GM19372 (cell line): Measurements from ENCODE around the gene SMC3.
"Not testable (repeated sequence)": the region's sequence is repeated elsewhere in the genome, so short reads cannot be mapped to it uniquely, and the experiment has no call there.

Experiments used
- ATAC-seq: cut with Tn5 transposase; IDR thresholded peaks from one replicate; pipeline ENCODE4 v1.9.1; 2021; ENCODE audit warnings: mild to moderate bottlenecking, low read depth, moderate library complexity; ENCODE audit not compliant: unreplicated experiment

Gene SMC3

DNA sequence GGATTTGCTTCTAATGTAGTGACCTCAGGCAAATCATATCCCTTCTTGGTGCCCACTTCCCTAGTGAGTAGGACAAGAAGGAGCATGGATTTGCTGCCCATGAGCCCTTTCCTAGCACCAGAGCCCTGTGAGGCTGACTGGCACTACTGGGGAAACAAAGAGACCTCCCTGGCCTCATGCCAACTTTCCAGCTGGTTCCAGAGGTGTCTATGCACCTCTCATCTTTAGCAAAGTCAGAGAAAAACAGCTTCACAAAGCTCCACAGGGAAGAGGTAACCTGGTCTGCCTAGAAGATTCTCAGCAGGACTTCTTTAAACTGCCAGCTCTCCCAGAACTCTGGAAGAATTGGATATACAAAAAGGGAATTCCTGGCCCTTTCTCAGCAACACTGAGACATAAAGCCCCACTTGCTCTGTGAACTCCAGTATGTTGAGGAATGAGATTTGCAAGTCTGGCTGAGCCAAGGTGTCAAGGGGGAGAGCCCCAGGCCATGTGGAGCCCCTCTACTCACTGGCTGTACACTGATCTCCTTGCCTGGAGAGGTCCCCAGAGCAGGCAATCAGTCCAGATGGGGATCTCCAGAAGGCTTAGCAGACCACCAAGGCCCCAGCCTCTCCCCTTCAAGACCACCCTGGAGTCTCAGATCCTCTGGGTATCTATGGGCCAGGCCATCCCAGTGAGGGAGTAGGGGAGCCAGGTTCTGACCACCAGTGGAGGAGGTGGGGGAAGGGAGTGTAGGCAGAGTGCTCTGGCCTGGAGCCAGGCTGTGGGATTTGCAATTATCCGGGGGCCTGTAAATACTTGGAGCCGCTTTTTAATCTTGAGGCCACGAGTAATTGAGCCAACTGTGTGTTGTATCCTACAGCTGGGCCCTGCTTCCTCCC is 52.3 kb downstream of the SMC3 start:
- ATAC-seq = no peak

DNA sequence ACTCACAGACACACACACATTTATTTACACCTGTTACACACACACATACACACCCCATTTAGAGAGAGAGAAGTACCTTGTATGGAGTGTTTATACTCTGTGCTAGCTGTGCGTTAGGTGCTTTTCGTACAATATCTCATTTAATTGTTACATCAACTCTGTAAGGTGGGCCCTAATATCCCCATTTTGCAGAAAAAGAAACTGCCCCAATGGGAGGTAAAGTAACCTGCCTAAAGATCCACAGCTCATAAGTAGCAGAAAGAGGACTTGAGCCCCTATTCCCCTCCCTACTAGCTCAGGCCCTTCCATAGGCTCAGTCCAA is 52.9 kb downstream of the SMC3 start:
- no peak for ATAC-seq

DNA sequence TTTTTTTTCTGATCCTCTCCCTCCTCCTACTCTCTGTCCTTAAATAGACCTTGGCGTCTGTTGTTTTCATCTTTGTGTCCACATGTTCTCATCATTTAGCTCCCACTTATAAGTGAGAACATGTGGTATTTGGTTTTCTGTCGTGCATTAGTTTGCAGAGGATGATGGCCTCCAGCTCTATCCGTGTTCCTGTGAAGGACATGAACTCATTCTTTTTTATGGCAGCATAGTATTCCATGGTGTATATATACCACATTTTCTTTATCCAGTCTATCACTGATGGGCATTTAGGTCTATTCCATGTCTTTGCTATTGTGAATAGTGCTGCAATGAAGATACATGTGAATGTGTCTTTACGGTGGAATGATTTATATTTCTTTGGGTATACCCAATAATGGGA is 55.8 kb downstream of the SMC3 start:
- ATAC-seq = not testable (repeated sequence)

DNA sequence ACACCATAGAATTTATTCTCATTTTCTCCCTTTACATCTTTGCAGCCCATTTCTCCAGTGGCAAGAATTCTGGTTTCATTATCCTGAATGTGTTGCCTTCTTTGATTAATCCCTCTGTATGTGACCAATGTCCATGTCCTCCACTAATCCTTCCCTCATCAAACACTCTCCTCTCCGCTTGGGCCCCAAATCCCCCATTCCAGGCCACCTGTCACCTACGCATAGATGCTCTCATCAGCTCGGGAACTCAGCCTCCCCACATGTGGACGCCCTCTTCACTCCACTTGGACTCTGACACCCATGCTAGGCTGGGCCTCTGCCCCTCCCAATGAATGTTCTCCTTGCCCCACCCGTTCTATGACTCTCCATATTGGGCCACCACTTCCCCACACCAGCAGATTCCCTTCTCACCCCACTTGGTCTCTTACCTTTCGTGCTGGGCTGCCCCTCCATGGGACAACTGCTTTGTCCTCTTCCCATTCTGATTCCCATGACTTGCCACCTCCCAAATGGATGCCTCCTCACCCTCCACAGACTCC is 57.9 kb downstream of the SMC3 start:
- ATAC-seq = no peak

DNA sequence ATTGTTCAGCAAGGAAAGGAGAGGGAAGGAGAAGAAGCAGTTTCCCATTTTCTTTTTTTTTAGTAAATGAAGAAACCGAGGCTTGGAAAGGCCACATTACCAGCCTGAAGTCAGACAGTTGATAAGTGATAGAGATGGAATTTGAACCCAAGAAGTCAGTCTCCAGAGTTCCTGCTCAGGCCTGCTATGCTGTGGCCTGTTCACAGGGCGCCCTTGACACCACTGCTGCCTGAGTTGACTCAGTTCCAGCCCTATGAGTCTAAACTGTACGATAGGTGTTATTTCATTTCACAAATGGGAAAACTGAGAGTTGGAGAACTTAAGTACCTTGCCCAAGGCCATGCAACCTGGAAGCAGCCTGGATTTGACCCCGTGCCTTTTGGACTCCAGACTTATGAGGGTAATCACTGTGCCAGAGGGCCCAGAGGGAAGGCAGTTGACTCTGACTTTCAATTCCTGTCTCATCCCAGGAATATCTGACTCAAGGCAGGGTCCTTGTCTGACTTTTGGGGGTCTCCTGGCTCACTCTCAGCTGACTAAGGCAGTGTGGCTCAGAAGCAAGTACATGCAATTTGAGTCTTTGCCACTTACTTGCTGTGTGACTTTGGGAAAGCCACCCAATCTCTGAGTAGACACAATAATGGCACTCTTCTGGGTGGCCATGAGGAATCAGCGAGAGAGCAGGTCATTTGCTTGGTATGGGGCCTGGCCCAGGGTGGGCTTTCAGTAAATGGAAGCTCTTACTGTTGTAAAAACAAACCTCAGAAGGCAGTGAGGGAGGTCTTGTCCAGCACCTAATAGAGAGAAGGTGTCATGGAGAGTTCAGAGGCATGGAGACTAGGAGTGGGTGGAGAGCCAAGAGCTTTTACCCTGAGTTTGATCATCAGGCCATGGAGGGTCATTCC is 58.7 kb downstream of the SMC3 start:
- no peak for ATAC-seq

DNA sequence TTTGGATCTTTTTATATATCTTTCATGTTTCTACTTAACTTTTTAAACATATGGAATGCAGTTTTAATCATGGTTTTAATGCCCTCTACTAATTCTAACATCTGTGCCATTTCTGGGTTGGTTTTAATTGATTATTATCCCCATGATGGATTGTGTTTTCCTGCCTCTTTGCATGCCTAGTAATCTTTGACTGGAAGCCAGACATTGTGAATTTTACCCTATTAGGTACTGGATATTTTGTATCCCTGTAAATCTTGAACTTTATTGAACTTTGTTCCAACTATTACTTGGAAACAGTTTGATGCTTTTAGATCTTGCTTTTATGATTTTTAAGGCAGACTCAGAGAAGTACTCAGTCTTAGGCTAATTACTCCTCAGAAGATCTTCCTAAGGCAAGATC is 60.7 kb downstream of the SMC3 start:
- no peak for ATAC-seq

DNA sequence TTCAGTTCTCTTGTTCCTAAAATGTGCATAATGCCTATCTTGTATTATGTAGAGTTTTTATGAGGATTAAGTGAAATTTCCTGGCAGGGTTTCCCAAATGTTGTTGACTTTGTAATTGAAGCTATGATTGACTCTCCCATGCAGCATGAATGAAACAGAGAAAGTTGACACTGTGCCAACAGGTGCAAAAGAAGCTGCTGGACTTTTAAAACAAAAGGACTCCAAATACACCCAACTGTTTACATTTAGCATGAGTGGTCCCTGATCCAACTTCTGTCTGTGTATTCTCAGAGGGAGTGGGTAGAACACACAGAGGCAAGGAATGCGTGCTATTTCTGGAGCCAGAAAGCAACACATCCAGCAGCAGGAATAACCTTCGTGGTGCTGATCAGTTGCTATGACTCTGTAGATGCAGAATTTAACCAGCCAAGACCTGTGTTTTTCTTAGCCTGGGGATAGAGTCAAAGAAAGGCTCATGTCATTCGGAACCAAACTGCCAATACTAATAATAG is 62.2 kb downstream of the SMC3 start:
- ATAC-seq = no peak

DNA sequence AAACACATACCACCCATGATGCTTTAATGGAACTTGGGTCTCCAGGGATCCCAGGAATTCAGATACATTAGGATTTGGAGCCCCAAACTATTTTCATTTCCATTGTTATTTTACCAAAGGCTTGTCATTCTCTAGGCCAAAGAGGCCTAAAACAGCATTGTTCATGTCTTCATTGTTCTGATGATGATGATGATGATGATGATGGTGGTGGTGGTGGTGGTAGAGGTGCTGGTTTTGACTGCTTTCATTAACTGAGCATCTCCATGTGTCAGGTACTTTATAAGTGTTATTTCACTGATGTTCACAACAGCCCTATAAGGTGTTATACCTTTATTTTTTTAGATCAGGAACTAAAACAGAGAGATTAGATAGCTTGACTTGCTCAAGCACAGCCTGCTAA is 64.4 kb downstream of the SMC3 start:
- no peak for ATAC-seq

DNA sequence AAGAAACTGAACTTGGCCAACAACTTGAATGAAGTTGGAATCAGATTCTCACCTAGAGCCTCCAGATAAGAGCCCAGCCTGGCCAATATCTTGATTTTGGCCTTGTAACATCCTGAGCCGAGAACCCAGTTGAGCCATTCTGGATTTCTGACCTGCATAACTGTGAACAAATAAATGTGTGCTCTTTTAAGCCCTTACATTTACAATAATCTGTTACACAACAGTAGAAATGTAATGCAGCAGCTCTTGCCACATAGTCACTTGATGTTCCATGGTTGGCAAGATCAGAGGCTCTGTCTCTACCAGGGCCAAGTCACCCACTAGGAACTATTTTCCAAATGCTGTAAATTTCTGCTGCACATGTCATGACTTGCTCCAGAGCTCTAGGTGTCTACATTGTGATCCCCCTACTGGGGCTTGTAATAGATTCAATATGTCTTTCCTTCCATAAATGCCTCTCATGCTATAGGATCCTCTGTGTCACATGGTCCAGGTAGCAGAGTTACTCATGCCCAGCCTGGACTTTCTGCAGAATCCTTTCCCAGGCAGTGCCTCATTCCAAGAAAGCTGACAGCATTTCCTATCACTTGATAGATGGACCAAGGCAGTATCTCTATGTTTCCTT is 65.2 kb downstream of the SMC3 start:
- ATAC-seq = no peak

DNA sequence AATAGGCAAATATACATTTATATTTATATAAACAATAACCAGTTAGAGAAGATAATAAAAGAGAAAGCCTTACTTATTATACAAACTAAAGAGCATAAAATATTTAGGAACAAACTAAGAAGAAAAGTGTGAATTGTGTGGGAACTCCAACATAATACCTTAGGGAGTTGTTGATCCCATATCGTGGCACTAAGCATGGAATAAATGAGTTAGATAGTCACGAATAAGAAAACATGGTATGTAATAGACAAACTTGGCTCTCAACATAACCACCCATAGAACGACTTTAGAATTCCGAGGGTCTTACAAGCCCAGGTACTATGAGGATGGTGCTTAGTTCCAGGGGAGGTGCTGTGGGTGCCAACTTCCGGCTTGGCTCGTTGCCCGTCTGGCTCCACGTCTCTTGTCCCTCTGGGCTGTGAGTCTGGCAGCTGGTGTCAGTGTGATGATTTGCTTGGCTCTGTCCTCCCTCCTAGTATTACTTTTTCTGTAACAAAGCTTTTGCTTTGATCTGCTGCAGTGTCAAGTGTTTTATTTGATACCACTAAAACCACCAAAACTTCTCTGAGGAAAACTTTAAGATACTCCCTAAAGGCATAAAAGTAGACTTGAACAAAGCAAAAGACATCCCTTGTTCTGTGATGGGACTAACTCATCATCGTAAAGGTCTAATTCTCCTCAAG is 67.2 kb downstream of the SMC3 start:
- ATAC-seq = no peak

DNA sequence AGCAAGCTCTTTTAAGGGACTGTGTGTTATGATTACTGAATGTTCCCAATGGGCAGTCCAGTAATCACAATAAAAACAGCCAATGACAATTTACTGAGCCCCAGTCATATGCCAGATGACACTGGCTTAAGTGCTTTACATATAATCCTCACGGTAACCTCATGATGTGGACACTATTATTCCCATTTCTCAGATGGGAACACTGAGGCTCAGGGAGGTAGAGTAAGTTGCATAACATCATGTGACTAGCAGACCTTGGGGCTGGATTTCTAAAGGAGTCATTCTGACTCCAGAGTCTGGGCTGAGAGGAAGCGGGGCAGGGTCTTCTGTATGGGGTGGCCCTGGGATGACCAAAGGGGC is 69.1 kb downstream of the SMC3 start:
- no peak for ATAC-seq

DNA sequence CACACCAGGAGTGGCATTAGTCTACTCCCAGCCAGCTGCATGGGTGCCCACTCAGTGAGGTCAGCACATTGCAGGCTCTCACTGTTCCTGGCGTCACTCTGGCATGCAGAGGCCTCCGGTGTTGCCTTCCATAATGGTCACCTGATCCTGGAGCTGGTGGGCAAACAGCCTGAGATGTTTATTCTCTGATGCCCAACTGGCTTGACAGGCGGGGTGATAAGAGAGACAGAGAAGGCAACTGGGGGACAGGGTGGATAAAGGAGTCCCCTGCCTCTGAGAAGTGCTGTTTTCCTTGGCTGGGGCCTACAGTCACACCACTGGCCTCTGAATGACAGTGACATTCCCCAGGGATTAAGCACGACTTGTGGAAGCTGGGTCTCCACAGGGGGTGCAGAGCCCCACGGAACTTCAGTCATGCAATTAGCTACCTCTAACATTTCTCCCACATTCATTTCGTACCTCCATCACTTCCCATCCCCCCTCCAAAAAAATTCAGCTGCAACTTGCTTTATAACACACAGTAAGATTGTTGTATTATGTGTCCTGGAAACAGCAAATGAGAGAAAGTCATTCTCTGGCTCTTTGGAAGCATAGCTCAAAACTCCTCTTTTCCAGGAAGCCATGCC is 69.5 kb downstream of the SMC3 start:
- no peak for ATAC-seq

DNA sequence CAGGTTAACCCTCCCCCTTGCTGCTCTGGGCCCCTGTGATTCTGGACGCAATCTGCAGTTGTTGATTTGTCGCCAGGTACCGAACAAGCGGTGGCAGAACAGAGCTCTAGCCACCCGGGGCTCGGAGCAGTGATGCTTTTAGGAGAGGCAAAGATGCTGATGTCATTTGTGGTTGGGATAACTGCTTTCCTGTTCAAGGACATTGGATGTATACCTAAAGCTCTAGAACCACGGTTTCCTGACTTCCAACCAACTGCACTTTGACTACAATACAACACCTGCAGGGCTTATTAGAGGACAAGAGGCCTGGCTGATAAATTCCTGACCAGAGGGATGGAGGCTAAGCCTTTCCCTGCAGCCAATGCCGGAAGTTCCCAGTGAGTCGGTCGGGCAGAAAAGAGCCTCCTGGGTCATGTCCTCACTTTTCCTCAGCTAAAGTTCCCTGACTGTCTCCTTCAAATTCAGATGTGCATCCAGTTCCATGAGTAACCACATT is 70.1 kb downstream of the SMC3 start:
- ATAC-seq = no peak

DNA sequence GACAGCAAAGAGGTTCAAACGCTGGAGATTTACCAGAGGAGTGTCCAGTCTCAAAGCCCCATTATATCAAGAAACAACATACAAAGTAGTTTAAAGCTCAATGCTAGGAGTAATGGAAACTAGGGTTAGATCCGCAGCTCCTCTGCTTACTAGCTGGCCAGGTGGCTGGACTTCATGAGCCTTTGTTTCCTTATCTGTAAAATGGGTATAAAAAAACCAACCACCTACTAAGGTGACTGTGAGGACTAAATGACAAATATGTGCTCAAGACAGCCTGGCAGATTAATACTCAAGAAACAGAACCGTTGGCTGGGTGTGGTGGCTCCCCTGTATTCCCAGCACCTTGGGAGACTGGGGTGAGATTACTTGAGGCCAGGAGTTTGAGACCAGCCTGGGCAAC is 70.8 kb downstream of the SMC3 start:
- no peak for ATAC-seq

DNA sequence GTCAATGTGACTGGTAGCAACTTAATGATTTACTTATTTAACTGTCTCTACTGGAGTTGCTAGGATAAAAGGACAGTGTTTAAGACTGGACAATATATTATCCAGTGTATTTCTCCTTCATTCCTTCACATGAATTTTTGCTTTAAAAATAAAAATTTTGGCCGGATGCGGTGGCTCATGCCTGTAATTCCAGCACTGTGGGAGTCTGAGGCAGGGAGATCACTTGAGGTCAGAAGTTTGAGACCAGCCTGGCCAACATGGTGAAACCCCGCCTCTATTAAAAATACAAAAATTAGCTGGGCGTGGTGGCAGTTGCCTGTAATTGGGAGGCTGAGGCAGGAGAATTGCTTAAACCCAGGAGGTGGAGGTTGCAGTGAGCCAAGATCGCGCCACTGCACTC is 71.6 kb downstream of the SMC3 start:
- ATAC-seq = not testable (repeated sequence)

DNA sequence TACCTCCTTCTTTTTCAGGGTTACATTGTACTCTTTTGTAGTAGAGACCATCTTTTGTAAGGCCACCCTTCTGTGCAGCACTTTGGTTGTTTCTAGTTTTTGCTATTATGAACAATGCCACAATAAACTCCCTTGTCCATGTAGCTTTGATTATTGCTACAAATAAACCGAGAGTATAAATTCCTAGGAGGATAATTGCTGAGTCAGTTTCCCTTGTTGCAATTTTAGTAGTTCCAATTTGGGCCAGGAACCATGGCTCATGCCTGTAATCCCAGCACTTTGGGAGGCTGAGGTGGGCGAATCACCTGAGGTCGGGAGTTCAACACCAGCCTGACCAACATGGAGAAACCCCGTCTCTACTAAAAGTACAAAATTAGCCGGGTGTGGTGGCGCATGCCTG is 72.4 kb downstream of the SMC3 start:
- not testable (repeated sequence) for ATAC-seq

DNA sequence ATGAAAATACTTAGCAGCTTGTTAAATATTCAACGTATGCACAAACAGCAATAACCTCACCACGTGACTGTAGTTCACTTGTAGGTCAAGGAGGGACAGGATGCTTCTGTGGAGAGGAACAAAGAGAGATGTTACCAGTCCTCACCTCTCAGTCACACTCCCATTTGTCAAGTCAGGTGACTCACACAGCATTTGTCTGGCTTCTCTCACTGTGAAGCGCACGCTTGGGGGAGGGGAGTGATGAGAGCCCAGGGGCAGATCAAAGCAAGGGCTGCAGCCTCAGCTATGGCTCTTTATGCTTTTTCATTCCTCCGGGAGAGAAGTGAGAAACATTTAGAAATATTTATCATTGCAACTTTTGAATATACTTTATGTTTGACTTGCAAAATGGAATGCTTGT is 73.8 kb downstream of the SMC3 start:
- ATAC-seq = no peak

DNA sequence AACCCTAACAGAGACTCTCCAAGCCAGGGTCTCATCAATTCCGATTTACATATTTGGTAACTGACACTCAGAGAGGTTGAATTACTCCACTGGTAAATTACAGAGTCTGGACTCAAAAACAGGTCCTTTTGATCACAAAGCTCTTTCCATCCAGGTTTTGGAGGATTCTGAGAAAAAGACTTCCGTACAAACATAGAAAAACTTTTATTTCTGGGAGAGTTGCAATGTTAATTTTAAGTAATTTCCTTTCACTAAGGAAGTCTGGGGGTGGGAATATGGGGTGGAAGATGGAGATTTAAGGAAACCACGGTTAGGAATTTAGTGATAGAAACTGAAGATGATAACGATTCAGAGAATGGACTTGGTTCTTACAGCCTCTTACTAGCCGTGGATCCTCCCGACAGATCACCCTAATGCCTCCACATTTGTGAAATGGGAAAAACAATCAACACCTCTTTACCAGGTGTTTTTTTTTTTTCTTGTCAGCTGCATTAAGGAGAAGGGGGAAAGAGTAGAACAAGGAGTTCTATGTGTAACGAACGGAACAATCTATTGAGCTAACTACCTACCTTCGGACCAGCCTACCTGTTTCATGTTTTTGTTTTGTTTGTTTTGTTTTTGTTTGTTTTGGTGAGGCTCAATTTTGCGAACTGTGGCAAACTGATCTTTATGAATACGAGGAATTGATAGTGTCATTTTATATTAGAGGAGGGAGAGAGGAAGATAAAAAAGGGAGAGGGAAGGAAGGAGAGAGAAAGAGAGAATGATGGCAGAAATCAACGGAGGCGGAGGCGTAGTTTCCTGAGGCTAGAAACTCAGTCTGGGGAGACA is 74.9 kb downstream of the SMC3 start:
- no peak for ATAC-seq
